ENCODE results near the gene TRAF2.
A peak's percentile ranks its signal among the peaks of the same experiment; 100 is the strongest.

Gene TRAF2

GRCh38 chr9:136848393-136849037 is 37.8 kb upstream of the TRAF2 start:
- Histone ChIP-seq H3K27ac (ENCODE audit: insufficient read depth, low read depth, low read length, poor library complexity, severe bottlenecking) (peak overlapping the region; percentile 87), H3K9me3 (ENCODE audit: control insufficient read depth, low read length) (no peaks in the 10 kb centered on the region), H3K27me3 (ENCODE audit: control insufficient read depth, insufficient read depth, low read length, poor library complexity, severe bottlenecking) (peaks cover 29% of the 10 kb centered on the region), H3K4me3 (ENCODE audit: insufficient read depth, low read depth, low read length) (peak overlapping the region; percentile 71), H3K36me3 (ENCODE audit: control insufficient read depth, insufficient read depth, low read length) (peaks cover 8% of the 10 kb centered on the region), H3K4me1 (ENCODE audit: control insufficient read depth, insufficient read depth, low read length) (peaks cover 6% of the 10 kb centered on the region)
- 0 to 1% methylated on average over 53 of the region's 53 CpGs for WGBS, 2 experiments

- Histone ChIP-seq H3K4me1 (ENCODE audit: control insufficient read depth, insufficient read depth, low read length) (peaks cover 6% of the 10 kb centered on the region), H3K4me3 (ENCODE audit: insufficient read depth, low read depth, low read length) (peak within 1 kb of the TSS; percentile 71), H3K27me3 (ENCODE audit: control insufficient read depth, insufficient read depth, low read length, poor library complexity, severe bottlenecking) (peaks cover 24% of the 10 kb centered on the region), H3K36me3 (ENCODE audit: control insufficient read depth, insufficient read depth, low read length) (peaks cover 8% of the 10 kb centered on the region), H3K9me3 (ENCODE audit: control insufficient read depth, low read length) (no peaks in the 10 kb centered on the region), H3K27ac (ENCODE audit: insufficient read depth, low read depth, low read length, poor library complexity, severe bottlenecking) (peak within 1 kb of the TSS; percentile 87)
- WGBS, 2 experiments = 1% methylated on average over 77 of the region's 77 CpGs
These were observed 37.0 kb upstream of the TRAF2 start, which contains the start of gene PHPT1 for GRCh38 chr9:136849038-136849959. Gene PHPT1 (plus strand): TSS chr9:136849409. CDS start chr9:136849431, 22 bp downstream.

- Histone ChIP-seq H3K27ac (ENCODE audit: insufficient read depth, low read depth, low read length, poor library complexity, severe bottlenecking) (no peak overlapping the region), H3K27me3 (ENCODE audit: control insufficient read depth, insufficient read depth, low read length, poor library complexity, severe bottlenecking) (peaks cover 17% of the 10 kb centered on the region), H3K36me3 (ENCODE audit: control insufficient read depth, insufficient read depth, low read length) (peaks cover 8% of the 10 kb centered on the region), H3K4me1 (ENCODE audit: control insufficient read depth, insufficient read depth, low read length) (peaks cover 6% of the 10 kb centered on the region), H3K4me3 (ENCODE audit: insufficient read depth, low read depth, low read length) (peak overlapping the region; percentile 71), H3K9me3 (ENCODE audit: control insufficient read depth, low read length) (no peaks in the 10 kb centered on the region)
- WGBS, 2 experiments = 67 to 68% methylated on average over 43 of the region's 43 CpGs
These were observed 36.1 kb upstream of the TRAF2 start for GRCh38 chr9:136849960-136850865.

- peaks cover 8% of the 10 kb centered on the region for H3K36me3 ChIP-seq (ENCODE audit: control insufficient read depth, insufficient read depth, low read length)
- H3K9me3 ChIP-seq (ENCODE audit: control insufficient read depth, low read length) = no peaks in the 10 kb centered on the region
- peaks cover 6% of the 10 kb centered on the region for H3K4me1 ChIP-seq (ENCODE audit: control insufficient read depth, insufficient read depth, low read length)
- WGBS, 2 experiments = 94 to 95% methylated on average over 23 of the region's 23 CpGs
- peaks cover 9% of the 10 kb centered on the region for H3K27me3 ChIP-seq (ENCODE audit: control insufficient read depth, insufficient read depth, low read length, poor library complexity, severe bottlenecking)
- no peak overlapping the region for H3K27ac ChIP-seq (ENCODE audit: insufficient read depth, low read depth, low read length, poor library complexity, severe bottlenecking)
- H3K4me3 ChIP-seq (ENCODE audit: insufficient read depth, low read depth, low read length) = no peak overlapping the region
These were observed 35.2 kb upstream of the TRAF2 start for GRCh38 chr9:136850866-136851775.

GRCh38 chr9:136851941-136852663 is 34.2 kb upstream of the TRAF2 start, which contains the start of gene MAMDC4:
Gene MAMDC4 (plus strand): TSS chr9:136852346. CDS start chr9:136852417, 71 bp downstream.
- no peaks in the 10 kb centered on the region for H3K9me3 ChIP-seq (ENCODE audit: control insufficient read depth, low read length)
- no peak within 1 kb of the TSS for H3K27ac ChIP-seq (ENCODE audit: insufficient read depth, low read depth, low read length, poor library complexity, severe bottlenecking)
- no peaks in the 10 kb centered on the region for H3K27me3 ChIP-seq (ENCODE audit: control insufficient read depth, insufficient read depth, low read length, poor library complexity, severe bottlenecking)
- no peak within 1 kb of the TSS for H3K4me3 ChIP-seq (ENCODE audit: insufficient read depth, low read depth, low read length)
- 95% methylated on average over 23 of the region's 23 CpGs for WGBS, 2 experiments
- H3K4me1 ChIP-seq (ENCODE audit: control insufficient read depth, insufficient read depth, low read length) = peaks cover 6% of the 10 kb centered on the region
- peaks cover 8% of the 10 kb centered on the region for H3K36me3 ChIP-seq (ENCODE audit: control insufficient read depth, insufficient read depth, low read length)

GRCh38 chr9:136852664-136853595 is 33.4 kb upstream of the TRAF2 start:
- H3K4me3 ChIP-seq (ENCODE audit: insufficient read depth, low read depth, low read length) = no peak overlapping the region
- WGBS, 2 experiments = 93 to 94% methylated on average over 29 of the region's 29 CpGs
- H3K36me3 ChIP-seq (ENCODE audit: control insufficient read depth, insufficient read depth, low read length) = peaks cover 8% of the 10 kb centered on the region

GRCh38 chr9:136853596-136854112 is 32.7 kb upstream of the TRAF2 start:
- Histone ChIP-seq H3K4me3 (ENCODE audit: insufficient read depth, low read depth, low read length) (no peak overlapping the region), H3K27me3 (ENCODE audit: control insufficient read depth, insufficient read depth, low read length, poor library complexity, severe bottlenecking) (no peaks in the 10 kb centered on the region), H3K27ac (ENCODE audit: insufficient read depth, low read depth, low read length, poor library complexity, severe bottlenecking) (no peak overlapping the region), H3K4me1 (ENCODE audit: control insufficient read depth, insufficient read depth, low read length) (peaks cover 6% of the 10 kb centered on the region), H3K9me3 (ENCODE audit: control insufficient read depth, low read length) (no peaks in the 10 kb centered on the region), H3K36me3 (ENCODE audit: control insufficient read depth, insufficient read depth, low read length) (peaks cover 8% of the 10 kb centered on the region)
- WGBS, 2 experiments = 92% methylated on average over 18 of the region's 18 CpGs

More at GRCh38 chr9:136852664-136853595, 33.4 kb upstream of the TRAF2 start:
- H3K9me3 ChIP-seq (ENCODE audit: control insufficient read depth, low read length) = no peaks in the 10 kb centered on the region
- H3K27ac ChIP-seq (ENCODE audit: insufficient read depth, low read depth, low read length, poor library complexity, severe bottlenecking) = no peak overlapping the region
- peaks cover 6% of the 10 kb centered on the region for H3K4me1 ChIP-seq (ENCODE audit: control insufficient read depth, insufficient read depth, low read length)
- H3K27me3 ChIP-seq (ENCODE audit: control insufficient read depth, insufficient read depth, low read length, poor library complexity, severe bottlenecking) = no peaks in the 10 kb centered on the region
